Measurements from ENCODE around the gene UVRAG.

The UVRAG gene

DNA sequence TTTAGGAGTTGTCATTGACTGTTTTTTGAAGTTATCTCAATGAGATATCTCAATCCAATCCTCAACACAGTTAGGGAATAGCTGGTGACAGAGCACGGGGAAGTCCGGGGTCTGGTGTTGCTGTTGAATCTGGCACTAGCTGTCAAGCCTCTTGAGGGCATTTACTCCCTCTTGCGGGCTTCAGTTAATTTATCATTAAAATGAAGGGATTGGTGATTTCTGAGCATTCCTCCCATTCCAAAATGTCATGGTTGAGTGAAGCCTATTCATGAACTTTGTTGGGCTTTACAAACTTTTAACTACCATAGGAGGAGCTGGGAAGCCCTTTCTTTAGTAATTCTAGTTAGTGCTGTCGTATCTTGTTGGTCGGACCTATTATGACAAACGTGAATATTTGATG is 40.2 kb downstream of the UVRAG start:
- no peak for DNase-seq (ENCODE audit: low read depth)
- TF ChIP-seq, protein P1, sequence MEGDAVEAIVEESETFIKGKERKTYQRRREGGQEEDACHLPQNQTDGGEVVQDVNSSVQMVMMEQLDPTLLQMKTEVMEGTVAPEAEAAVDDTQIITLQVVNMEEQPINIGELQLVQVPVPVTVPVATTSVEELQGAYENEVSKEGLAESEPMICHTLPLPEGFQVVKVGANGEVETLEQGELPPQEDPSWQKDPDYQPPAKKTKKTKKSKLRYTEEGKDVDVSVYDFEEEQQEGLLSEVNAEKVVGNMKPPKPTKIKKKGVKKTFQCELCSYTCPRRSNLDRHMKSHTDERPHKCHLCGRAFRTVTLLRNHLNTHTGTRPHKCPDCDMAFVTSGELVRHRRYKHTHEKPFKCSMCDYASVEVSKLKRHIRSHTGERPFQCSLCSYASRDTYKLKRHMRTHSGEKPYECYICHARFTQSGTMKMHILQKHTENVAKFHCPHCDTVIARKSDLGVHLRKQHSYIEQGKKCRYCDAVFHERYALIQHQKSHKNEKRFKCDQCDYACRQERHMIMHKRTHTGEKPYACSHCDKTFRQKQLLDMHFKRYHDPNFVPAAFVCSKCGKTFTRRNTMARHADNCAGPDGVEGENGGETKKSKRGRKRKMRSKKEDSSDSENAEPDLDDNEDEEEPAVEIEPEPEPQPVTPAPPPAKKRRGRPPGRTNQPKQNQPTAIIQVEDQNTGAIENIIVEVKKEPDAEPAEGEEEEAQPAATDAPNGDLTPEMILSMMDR (IDR thresholded peaks at IDR 0.05; ENCODE audit: low read depth, low read length, missing control alignments), result no peak
- no peak overlapping the region for H3K4me3 ChIP-seq (ENCODE audit: low read depth, low read length)
- in situ Hi-C loops (cut with HindIII; ENCODE audit: low sequenced_read_pairs), result no loop called here

DNA sequence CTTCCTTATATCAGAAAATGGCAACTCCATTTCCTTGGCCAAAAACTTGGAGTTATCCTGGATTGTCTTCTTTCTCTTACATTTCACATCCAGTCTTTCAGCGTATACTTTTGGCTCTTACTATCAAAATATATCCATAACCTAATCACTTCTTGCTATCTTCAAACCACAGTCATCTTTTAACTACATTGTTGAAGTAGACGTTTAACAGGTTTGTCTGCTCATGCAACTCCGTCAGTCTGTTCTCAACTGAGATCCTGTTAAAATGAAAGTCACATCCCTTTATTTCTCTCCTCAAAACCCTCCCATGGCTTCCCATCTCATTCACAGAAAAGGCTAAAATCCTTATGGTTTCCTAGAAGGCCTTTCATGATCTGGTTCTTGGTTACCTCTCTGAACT is 41.9 kb downstream of the UVRAG start:
- TF ChIP-seq, protein P1 (IDR thresholded peaks at IDR 0.05; ENCODE audit: low read depth, low read length, missing control alignments), result no peak
- no peak overlapping the region for H3K4me3 ChIP-seq (ENCODE audit: low read depth, low read length)
- DNase-seq (ENCODE audit: low read depth), result no peak
- in situ Hi-C loops (cut with HindIII; ENCODE audit: low sequenced_read_pairs), result no loop called here

DNA sequence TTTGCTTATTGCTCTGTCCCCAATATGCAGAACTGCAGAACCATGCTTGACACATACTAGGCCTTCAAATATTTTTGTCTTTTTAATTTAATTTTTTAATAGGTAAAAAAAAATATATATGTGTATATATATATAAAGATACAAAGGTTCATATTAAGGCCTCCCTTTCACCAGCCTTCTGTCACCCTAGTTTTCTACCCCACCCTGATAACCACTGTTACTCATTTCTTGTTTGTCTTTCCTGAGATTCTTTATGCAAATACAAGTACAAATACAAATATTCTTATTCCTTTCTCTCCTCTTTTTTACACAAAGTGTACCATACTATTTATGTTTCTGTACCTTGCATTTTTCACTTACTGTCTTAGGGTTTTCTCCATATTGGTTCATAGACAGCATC is 43.0 kb downstream of the UVRAG start:
- no peak for DNase-seq (ENCODE audit: low read depth)
- TF ChIP-seq, protein P1 (IDR thresholded peaks at IDR 0.05; ENCODE audit: low read depth, low read length, missing control alignments), result no peak
- in situ Hi-C loops (cut with HindIII; ENCODE audit: low sequenced_read_pairs), result no loop called here
- H3K4me3 ChIP-seq (ENCODE audit: low read depth, low read length), result no peak overlapping the region

DNA sequence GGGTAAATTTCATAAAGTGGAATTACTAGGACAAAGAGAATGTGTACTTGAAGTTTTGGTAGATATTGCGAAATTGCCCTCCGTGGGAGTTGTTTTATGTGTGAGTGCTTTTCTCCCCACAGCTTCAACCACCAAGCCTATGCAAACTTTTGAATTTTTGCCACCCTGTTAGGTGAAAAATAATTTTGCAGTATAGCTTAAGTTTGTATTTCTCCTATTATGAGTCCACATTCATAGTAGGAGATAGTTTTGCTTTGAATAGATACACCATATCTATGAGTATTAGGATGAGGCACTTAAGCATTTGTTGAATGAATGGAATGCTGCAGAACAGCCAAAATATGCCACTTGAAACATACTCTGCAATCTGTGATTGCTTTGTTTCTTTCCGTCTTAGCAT is 43.6 kb downstream of the UVRAG start:
- in situ Hi-C loops (cut with HindIII; ENCODE audit: low sequenced_read_pairs), result no loop called here
- peak; percentile 38 for DNase-seq (ENCODE audit: low read depth)
- TF ChIP-seq, protein P1 (IDR thresholded peaks at IDR 0.05; ENCODE audit: low read depth, low read length, missing control alignments), result no peak
- H3K4me3 ChIP-seq (ENCODE audit: low read depth, low read length), result no peak overlapping the region

DNA sequence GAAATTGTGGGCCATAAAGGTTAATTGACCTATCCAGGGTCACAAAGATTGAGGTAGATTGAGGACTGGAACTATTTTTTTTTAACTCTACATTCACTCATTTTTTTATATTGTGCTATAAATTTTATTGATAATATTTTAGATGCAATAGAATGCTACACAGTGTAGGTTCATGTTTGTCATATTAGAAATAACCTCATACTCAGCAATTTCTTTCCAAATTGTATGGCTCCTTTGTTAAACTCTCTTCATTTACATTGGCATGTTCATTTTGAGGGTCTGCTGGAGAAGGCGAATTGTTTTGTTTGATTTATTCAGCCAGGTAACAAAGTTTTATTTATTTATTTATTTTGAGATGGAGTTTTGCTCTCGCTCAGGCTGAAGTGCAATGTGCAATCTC is 44.6 kb downstream of the UVRAG start:
- no peak overlapping the region for H3K4me3 ChIP-seq (ENCODE audit: low read depth, low read length)
- in situ Hi-C loops (cut with HindIII; ENCODE audit: low sequenced_read_pairs), result no loop called here
- TF ChIP-seq, protein P1 (IDR thresholded peaks at IDR 0.05; ENCODE audit: low read depth, low read length, missing control alignments), result no peak
- DNase-seq (ENCODE audit: low read depth), result no peak

DNA sequence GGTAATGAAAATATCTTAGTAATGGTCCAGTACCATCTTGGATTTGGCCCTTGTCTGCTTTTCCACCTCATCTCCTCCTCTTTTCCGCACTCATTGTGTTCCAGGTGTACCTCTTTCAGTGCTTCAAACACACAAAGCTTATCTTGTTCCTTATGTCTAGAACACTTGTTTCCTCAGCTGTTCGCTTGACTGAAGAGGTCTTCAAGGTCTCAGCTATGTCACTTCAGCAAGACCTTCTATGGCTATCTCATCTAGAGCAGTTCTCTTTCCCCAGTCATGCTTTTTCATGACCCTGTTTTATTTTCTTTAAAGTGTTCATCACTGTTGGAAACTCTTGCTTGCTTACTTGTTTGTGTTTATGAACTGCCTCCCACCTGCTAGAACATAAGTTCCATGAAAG is 47.4 kb downstream of the UVRAG start:
- TF ChIP-seq, protein P1 (IDR thresholded peaks at IDR 0.05; ENCODE audit: low read depth, low read length, missing control alignments), result no peak
- DNase-seq (ENCODE audit: low read depth), result no peak
- in situ Hi-C loops (cut with HindIII; ENCODE audit: low sequenced_read_pairs), result no loop called here
- H3K4me3 ChIP-seq (ENCODE audit: low read depth, low read length), result no peak overlapping the region
